ENCODE measurements around the gene AFAP1L1.

AFAP1L1 gene

DNA sequence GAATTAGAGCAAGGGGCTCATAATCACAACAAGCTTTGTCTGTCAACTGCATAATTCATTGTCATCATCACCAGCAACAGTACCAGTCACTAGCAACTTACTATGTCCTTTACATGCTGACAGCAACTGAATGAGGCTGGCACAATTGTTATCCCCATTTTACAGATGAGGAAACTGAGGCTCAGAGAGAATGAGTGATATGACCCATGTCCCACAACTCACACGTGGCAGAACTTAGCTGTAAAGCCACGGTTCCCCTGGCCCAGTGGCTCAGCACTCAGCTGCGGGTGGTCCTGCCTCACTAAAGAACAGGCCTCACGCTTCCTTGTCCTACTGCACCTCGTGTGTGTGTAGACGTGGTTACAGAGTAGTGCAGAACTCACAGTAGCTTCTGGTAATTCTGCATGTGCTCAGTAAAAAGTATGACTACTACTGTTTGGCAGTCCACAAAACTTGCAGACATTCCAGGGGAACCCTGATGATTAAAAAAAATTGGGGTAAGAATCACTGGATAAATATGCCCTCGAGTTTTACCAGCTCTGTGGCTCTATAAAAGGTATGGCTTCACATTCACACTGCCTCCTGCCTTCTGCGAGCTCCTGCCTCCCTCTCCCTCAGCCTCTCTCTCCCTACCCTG is 30.2 kb downstream of the AFAP1L1 start:
- TF ChIP-seq, protein P1, sequence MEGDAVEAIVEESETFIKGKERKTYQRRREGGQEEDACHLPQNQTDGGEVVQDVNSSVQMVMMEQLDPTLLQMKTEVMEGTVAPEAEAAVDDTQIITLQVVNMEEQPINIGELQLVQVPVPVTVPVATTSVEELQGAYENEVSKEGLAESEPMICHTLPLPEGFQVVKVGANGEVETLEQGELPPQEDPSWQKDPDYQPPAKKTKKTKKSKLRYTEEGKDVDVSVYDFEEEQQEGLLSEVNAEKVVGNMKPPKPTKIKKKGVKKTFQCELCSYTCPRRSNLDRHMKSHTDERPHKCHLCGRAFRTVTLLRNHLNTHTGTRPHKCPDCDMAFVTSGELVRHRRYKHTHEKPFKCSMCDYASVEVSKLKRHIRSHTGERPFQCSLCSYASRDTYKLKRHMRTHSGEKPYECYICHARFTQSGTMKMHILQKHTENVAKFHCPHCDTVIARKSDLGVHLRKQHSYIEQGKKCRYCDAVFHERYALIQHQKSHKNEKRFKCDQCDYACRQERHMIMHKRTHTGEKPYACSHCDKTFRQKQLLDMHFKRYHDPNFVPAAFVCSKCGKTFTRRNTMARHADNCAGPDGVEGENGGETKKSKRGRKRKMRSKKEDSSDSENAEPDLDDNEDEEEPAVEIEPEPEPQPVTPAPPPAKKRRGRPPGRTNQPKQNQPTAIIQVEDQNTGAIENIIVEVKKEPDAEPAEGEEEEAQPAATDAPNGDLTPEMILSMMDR (IDR thresholded peaks at IDR 0.05; ENCODE audit: insufficient read depth, low read length, missing control alignments): no peak
- DNase-seq (ENCODE audit: low read depth, low spot score): peak; percentile 59
- ChIA-PET POLR2A (no interaction called here), CTCF (interaction anchor here (0.6 to 6.7 kb wide), 7 partner anchors 13 to 570 kb away, joined by 3 to 42 read pairs (median 3); no protein-coding TSS in a partner anchor)
- H3K4me3 ChIP-seq (ENCODE audit: low read depth, low read length): no peak overlapping the region

DNA sequence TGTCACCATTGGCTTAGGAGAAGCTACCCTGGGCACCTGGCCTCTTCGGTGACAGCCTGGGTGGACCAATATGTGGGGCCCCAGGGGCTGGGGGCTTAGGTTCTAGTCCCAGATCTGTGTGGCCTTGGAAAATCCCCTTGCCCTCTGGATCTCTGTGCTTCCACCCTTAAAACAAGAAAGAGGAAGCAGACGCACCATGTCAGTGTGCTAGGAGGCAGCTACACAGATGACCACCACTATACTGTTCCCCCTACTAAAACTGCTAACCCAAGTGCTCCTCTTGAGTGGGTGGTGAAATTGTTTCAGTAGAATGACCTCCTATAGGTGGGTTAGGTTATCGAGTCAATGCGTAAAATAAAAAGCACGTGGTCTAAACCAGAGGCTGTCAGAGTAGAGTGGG is 31.0 kb downstream of the AFAP1L1 start:
- POLR2A ChIA-PET: no interaction called here

GRCh38 chr5:149303210-149303609 is 31.6 kb downstream of the AFAP1L1 start:
- TF ChIP-seq, protein P1 (IDR thresholded peaks at IDR 0.05; ENCODE audit: insufficient read depth, low read length, missing control alignments): no peak
- ChIA-PET POLR2A (no interaction called here), CTCF (interaction anchor here (1.0 to 6.7 kb wide), 3 partner anchors 9 to 68 kb away, joined by 3 to 42 read pairs (median 4); no protein-coding TSS in a partner anchor)
- no peak overlapping the region for H3K4me3 ChIP-seq (ENCODE audit: low read depth, low read length)
- no peak for DNase-seq (ENCODE audit: low read depth, low spot score)

More for the DNA sequence above, 31.0 kb downstream of the AFAP1L1 start:
- TF ChIP-seq, protein P1 (IDR thresholded peaks at IDR 0.05; ENCODE audit: insufficient read depth, low read length, missing control alignments): no peak
- no peak overlapping the region for H3K4me3 ChIP-seq (ENCODE audit: low read depth, low read length)
- DNase-seq (ENCODE audit: low read depth, low spot score): no peak
- CTCF ChIA-PET: interaction anchor here (0.9 to 6.7 kb wide), 6 partner anchors 9 to 68 kb away, joined by 3 to 42 read pairs (median 4); no protein-coding TSS in a partner anchor

DNA sequence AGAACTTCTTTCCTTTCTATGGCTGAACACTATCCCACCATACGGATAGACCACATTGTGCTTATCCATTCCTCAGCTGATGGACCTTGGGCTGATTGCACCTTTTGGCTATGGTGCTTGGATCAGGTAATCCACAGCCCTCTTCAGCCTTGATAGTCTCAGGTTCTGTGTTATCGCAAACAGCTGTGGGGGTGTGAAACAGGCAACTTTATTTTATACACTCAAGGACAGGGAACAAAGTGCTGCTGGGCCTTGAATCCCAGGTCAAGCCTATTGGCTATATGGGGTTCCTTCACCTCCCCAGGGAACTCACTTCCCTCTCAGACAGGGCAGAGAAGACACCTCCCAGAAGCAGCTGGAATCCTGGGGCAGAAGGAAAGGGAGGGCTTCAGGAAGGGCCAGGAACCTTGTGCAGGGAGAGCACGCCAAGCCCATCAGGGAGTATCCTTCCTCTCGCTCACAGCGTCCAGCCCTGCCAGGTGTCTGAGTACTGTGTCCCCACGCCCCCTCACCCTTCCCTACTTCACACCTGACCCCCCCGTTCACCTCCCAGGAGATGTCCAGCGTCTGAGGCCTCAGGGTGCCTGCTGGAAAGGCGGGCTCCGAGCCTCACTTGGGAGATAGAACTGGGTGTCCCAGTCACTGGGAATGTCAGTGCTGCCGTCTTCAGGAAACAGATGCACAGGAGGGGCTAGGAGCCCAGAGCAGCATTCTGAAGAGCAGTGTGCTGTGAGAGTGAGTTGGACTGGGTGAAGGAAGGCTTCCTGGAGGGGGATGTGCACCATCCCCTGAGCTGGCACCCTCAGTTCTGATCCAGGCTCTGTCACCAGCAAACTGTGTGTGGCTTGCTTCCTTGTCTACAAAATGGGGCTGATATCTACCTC is 32.8 kb downstream of the AFAP1L1 start:
- CTCF ChIA-PET: interaction anchor here (3.7 kb wide), 1 partner anchor 13 kb away, joined by 20 read pairs; no protein-coding TSS in a partner anchor
- POLR2A ChIA-PET: no interaction called here

GRCh38 chr5:149309354-149309753 is 37.7 kb downstream of the AFAP1L1 start:
- no peak for DNase-seq (ENCODE audit: low read depth, low spot score)
- no peak overlapping the region for H3K4me3 ChIP-seq (ENCODE audit: low read depth, low read length)
- POLR2A ChIA-PET: no interaction called here
- TF ChIP-seq, protein P1 (IDR thresholded peaks at IDR 0.05; ENCODE audit: insufficient read depth, low read length, missing control alignments): no peak
- CTCF ChIA-PET: interaction anchor here (1.0 to 3.8 kb wide), 6 partner anchors 8 to 73 kb away, joined by 3 to 15 read pairs (median 6); no protein-coding TSS in a partner anchor

More for the DNA sequence above, 32.8 kb downstream of the AFAP1L1 start:
- TF ChIP-seq, protein P1 (IDR thresholded peaks at IDR 0.05; ENCODE audit: insufficient read depth, low read length, missing control alignments): no peak
- DNase-seq (ENCODE audit: low read depth, low spot score): no peak
- H3K4me3 ChIP-seq (ENCODE audit: low read depth, low read length): no peak overlapping the region

DNA sequence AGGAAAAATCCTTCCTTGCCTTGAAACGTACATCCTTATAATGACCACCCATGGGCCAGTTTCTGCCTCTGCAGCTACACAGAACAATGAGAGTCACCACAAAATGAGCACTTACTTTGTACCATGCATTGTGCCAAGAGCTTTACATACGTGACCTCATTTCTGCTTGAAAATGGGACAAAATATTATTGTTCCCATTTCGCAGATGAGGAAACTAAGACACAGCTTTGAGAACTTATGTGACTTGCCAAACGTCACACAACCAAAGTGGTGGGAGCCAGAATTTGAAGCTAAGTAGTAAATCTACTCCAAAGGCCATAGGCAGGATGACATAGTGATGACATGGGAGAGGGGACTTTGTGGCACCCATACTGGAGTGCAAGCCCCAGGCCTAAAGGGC is 38.8 kb downstream of the AFAP1L1 start:
- CTCF ChIA-PET: interaction anchor here (0.8 to 3.1 kb wide), 4 partner anchors 10 to 72 kb away, joined by 3 to 13 read pairs (median 7); no protein-coding TSS in a partner anchor
- POLR2A ChIA-PET: no interaction called here
- no peak for DNase-seq (ENCODE audit: low read depth, low spot score)

More for the DNA sequence above, 38.8 kb downstream of the AFAP1L1 start:
- TF ChIP-seq, protein P1 (IDR thresholded peaks at IDR 0.05; ENCODE audit: insufficient read depth, low read length, missing control alignments): no peak
- H3K4me3 ChIP-seq (ENCODE audit: low read depth, low read length): no peak overlapping the region

Data from AG04449 (cell line).